HPDE6-E6E7 (cell line): ENCODE data around the gene MS4A10.
A peak's percentile ranks its signal among the peaks of the same experiment; 100 is the strongest.

ENCODE experiments used
- DNase-seq: peaks from one replicate; pipeline ENCODE4 v3.0.0; 2011; ENCODE audit warnings: missing footprints; ENCODE audit errors: extremely low spot score

The MS4A10 gene

GRCh38 chr11:60765355-60765754 lies 19.8 kb upstream of the MS4A10 start:
- DNase-seq = no peak

DNA sequence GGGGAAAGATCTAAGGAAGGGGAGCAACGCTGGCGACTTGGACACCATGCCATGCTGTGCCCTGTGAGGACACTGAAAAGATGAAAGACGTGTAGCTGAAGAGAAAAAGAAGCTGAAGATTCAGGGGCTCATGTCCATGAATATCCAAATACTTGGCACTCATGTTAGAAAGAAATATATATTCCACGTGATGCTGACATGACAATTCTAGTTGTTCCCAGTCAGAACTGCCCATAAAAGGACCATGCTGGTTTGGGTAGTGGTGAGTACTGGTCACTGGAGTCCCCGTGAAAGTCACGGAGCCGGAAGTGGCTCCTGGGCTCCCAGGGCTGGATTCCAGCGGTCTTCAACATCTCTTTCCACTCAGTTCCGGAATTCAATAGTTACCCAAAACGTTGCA lies 18.6 kb upstream of the MS4A10 start:
- no peak for DNase-seq

GRCh38 chr11:60767388-60767811 lies 17.7 kb upstream of the MS4A10 start:
- DNase-seq = no peak

- DNase-seq = no peak
Observed at GRCh38 chr11:60768202-60768601, 16.9 kb upstream of the MS4A10 start.

- DNase-seq = peak; percentile 43
Observed at GRCh38 chr11:60769273-60769672, 15.9 kb upstream of the MS4A10 start.

DNA sequence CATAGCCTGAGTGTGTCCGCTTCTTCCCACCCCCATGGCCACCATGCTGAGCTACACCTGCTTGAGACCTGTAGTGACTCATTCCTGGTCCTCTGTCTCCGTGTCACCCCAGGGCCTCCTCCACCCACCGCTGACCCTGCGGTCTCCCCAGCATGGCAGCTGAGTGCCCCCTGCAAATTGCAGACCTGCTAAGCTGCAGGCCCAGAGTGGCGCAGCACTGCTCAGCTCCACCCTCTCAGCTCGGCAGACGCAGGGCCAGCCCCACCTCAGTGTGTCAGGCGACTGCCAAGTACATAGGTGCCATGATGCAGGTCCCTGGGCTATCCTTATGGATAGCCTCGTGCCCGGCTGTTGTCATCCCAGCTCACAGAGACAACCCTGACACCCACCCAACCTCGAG lies 15.3 kb upstream of the MS4A10 start:
- no peak for DNase-seq

GRCh38 chr11:60771146-60771545 lies 14.0 kb upstream of the MS4A10 start:
- DNase-seq = no peak

- DNase-seq = no peak
Observed at GRCh38 chr11:60771879-60772525, 13.1 kb upstream of the MS4A10 start.

DNA sequence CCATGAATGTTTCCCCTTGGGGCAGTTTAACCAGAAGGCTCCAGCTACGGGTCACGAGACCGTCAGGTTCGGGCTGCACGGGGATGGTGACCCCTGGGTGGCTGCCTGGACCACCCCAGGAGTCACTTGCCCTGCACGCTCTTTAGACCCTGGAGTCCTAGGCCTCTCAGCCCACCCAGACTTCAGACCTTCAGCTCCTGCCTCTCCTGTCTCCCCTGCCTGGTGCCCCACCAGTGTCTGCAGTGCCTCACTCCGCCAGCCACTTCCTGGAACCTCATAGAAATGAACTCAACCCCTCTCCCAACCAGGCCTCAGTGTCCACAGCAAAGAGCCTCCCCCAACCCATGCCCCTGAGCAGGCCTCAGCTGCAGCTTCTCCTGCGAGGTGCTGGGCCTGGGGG lies 12.5 kb upstream of the MS4A10 start:
- DNase-seq = no peak

GRCh38 chr11:60774726-60775125 lies 10.4 kb upstream of the MS4A10 start:
- no peak for DNase-seq

DNA sequence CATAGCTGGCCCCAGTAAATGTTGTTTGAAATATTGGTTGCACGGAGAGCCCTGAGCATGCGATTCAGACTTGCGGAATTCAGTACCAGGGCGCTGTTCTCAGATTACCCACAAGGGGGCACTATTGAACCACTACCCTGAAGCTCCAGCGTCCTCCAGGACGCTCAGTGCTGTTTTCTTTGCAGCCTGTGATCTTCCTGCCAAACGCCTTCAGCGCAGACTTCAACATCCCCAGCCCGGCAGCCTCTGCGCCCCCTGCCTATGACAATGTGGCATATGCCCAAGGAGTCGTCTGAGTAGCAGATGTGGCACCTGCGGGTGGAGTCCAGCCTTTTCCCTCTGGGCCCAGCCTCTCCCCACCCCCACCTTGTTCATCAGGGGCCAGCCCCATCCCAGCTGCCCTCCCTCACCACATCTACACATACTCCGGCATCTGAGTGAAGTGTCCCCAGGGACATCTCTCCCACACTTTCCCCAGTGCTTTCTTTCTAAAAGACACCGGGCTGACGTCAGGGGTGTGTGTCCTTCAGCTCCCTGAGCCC lies 9.6 kb upstream of the MS4A10 start:
- peak; percentile 66 for DNase-seq

DNA sequence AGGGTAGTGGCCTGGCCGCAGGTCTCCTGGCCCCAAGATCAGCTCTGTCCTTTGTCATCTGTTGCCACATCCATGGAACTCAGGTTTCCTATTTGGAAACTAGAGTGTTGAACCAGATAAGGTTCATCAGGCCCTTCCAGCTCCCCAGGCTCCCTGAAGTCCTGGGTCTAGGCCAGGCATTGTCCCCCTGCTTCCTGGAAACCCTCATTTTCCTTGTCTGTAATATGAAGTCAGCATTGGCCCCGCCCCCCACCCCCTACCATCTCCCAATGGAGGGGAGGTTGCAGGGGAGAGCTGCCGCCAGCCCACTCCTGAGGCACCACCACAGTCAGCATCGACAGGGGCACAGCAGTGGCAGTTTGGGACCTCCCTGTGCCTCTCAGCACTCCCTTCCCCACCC lies 9.0 kb upstream of the MS4A10 start:
- no peak for DNase-seq

DNA sequence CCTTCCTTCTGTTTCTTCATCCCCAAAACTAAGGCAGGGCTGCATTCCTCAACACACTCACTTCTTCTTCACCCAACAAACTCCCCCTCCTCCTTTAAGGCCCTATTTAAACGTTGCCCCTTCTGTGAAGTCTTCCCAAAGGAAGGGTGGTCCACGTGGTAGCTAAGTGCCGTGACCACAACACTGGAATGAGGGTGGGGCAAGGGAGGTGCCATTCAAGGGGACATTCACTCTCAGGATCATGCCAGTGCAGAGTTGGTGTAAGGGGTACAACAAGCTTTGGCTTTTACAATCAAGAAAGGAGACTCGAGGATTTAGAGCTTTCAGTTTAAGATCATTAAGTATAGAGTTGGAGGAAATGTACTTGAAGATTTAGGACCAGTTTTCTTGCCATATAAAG lies 8.0 kb upstream of the MS4A10 start:
- no peak for DNase-seq

GRCh38 chr11:60777572-60777971 lies 7.6 kb upstream of the MS4A10 start:
- DNase-seq = peak; percentile 31

DNA sequence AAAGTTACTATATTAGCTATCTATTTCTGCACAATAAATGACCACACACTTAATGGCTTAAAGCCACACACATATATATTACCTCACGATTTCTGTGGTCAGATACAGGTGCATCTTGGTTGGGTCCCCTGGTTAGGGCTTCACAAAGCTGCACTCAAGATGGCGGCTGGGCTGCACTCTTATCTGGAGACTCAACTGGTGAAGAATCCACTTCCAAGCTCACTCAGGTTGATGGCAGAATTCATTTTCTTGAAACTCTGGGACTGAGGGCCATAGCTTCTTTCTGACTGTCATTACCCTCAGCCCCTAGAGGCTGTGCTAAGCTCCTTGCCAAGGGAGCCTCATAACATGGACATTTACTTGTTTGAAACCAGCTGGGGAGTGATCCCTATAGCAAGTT lies 5.1 kb upstream of the MS4A10 start:
- DNase-seq = no peak

DNA sequence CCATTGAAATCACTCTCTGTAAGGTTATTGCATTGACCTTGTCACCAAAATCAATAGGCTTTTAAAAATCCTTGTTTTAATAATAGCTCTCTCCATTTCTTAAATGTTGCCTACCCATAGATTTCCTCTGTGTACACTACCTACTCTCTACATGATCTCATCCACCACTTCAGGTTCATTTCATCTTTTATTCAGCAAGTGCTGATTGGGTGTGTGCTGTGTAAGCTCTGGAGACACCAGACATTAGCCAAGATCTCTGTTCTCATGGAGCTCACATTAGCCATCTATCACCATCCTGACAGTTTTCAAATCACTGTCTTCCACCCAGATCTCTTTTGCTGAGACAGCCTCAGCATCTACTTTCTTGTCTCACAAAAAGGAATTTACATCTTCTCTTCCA lies 4.4 kb upstream of the MS4A10 start:
- DNase-seq = no peak

GRCh38 chr11:60781286-60781980 lies 3.7 kb upstream of the MS4A10 start:
- no peak for DNase-seq

DNA sequence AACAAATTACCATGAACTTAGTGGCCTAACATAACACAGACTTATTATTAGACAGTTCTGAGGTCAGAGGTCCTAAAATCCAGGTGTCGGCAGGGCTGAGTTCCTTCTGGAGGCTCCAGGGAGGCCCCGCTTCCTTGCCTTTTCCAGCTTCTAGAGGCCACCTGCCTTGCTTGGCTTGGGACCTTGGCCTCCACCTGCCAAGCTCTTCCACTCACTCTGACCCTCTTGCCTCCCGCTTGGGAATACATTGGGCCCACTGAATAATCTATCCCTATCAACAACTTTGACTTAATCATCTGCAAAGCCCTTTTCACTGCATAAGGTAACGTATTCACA lies 3.2 kb upstream of the MS4A10 start:
- no peak for DNase-seq

GRCh38 chr11:60782393-60783140 lies 2.6 kb upstream of the MS4A10 start:
- no peak for DNase-seq

GRCh38 chr11:60783141-60783484 lies 2.0 kb upstream of the MS4A10 start:
- DNase-seq = no peak

DNA sequence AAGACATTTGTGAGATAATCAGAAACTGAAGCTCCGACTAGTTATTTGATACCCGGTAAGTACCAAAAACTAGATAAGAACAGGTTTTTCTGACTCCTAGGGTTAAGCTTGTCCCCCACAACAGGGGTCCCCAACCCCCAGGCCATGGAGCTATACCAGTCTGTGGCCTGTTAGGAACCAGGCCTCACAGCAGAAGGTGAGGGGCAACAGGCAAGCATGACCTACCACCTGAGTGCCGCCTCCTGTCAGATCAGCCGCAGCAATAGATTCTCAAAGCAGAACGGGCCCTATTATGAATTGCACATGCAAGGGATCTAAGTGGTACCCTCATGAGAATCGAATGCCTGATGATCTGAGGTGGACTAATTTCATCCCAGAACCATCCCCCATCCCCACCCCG lies 1.2 kb upstream of the MS4A10 start:
- DNase-seq = no peak

- DNase-seq = no peak
Observed at GRCh38 chr11:60785806-60786361, 751 bp downstream of the MS4A10 start.
